MM.1S (cell line): ENCODE measurements around the gene PRR19.

Experiments
- DNase-seq: peaks from one replicate; pipeline ENCODE4 v3.0.0-alpha.2; 2015
- H2AFZ ChIP-seq: fragments of 300-600 bp; sonication (generic); 2 replicates; pipeline ENCODE4 v1.6.0; 2016; ENCODE audit warnings: antibody characterized with exemption, low read length
- H3F3A ChIP-seq: fragments of 300-600 bp; sonication (generic); 2 replicates; pipeline ENCODE4 v1.6.1; 2016; ENCODE audit warnings: mild to moderate bottlenecking, antibody characterized with exemption, low read length, moderate library complexity, mixed read lengths; ENCODE audit not compliant: insufficient read depth
- H3K27ac ChIP-seq: fragments of 300-600 bp; sonication (generic); 2 replicates; pipeline ENCODE4 v1.5.1; 2016; ENCODE audit warnings: mild to moderate bottlenecking, low read length
- H3K27me3 ChIP-seq: fragments of 300-600 bp; sonication (generic); replicated peaks from 2 replicates; pipeline ENCODE4 v1.6.0; 2016; ENCODE audit warnings: low read length; ENCODE audit not compliant: insufficient read depth
- H3K36me3 ChIP-seq: fragments of 300-600 bp; sonication (generic); replicated peaks from 2 replicates; pipeline ENCODE4 v1.6.1; 2016; ENCODE audit warnings: mild to moderate bottlenecking, low read length, mixed read lengths; ENCODE audit not compliant: insufficient read depth
- H3K4me1 ChIP-seq: fragments of 300-600 bp; sonication (generic); 2 replicates; pipeline ENCODE4 v1.6.1; 2016; ENCODE audit warnings: low read length, mixed read lengths
- H3K4me2 ChIP-seq: fragments of 300-600 bp; sonication (generic); 2 replicates; pipeline ENCODE4 v1.6.0; 2016; ENCODE audit warnings: low read depth, low read length
- H3K4me3 ChIP-seq: fragments of 300-600 bp; sonication (generic); 2 replicates; pipeline ENCODE4 v1.5.1; 2016; ENCODE audit warnings: low read length, mixed read lengths
- H3K79me2 ChIP-seq: fragments of 300-600 bp; sonication (generic); 2 replicates; pipeline ENCODE4 v1.6.1; 2016; ENCODE audit warnings: mixed run types, low read length, mixed read lengths
- H3K9ac ChIP-seq: fragments of 300-600 bp; sonication (generic); 2 replicates; pipeline ENCODE4 v1.6.1; 2016; ENCODE audit warnings: low read length, mixed read lengths
- H3K9me2 ChIP-seq: fragments of 300-600 bp; sonication (generic); replicated peaks from 2 replicates; pipeline ENCODE4 v1.6.1; 2016; ENCODE audit warnings: mild to moderate bottlenecking, low read length, mixed read lengths; ENCODE audit not compliant: insufficient read depth
- H3K9me3 ChIP-seq: fragments of 300-600 bp; sonication (generic); replicated peaks from 2 replicates; pipeline ENCODE4 v1.6.1; 2016; ENCODE audit warnings: mild to moderate bottlenecking, low read length, mixed read lengths; ENCODE audit not compliant: insufficient read depth
- H4K20me1 ChIP-seq: fragments of 300-600 bp; sonication (generic); 2 replicates; pipeline ENCODE4 v1.6.1; 2016; ENCODE audit warnings: mild to moderate bottlenecking, low read length, moderate library complexity, mixed read lengths; ENCODE audit not compliant: insufficient read depth
- EZH2 ChIP-seq: fragments of 300-600 bp; sonication (generic); optimal IDR thresholded peaks from 2 replicates; pipeline ENCODE3; 2017; ENCODE audit warnings: low read depth, mild to moderate bottlenecking, antibody characterized with exemption, low read length, mixed read lengths
- EZH2phosphoT487 ChIP-seq: fragments of 300-600 bp; sonication (generic); IDR thresholded peaks from 2 replicates; pipeline ENCODE4 v1.6.1; 2018; ENCODE audit warnings: antibody characterized with exemption, low read length
- TF ChIP-seq, protein P1 (sequence below): fragments of 300-600 bp; sonication (generic); IDR thresholded peaks from 2 replicates; pipeline ENCODE4 v1.5.1; 2016; ENCODE audit warnings: antibody characterized with exemption, low read length, mixed read lengths

The PRR19 gene

DNA sequence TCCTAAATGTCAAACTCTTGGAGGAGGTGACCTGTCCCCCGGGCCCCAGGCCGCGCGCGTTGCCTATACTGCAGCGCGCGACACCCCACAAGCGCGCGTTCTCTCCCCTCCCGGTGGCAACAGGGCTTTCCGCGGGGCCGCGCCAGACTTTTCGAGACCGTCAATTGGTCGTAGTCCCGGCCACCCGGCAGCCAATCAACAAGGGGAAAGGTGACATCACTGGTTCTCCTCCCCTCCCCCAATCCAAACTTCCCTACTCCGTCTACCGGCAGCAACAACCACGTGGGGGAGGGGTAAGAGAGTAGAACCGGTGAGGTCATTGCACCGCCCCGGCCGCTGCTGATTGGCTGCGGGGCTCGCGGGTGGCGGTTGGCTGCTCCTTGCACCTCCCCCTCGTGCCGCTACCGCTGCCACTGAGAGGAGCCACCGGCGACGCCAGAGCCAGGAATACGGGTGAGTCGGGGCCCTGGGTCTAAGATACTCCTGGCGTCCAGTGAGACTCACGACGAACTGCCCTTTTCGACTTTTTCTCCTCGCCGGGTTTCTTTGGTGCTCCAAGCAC lies 33.7 kb upstream of the PRR19 start:
- TF ChIP-seq EZH2: no peak
- TF ChIP-seq EZH2phosphoT487: no peak
- TF ChIP-seq, protein P1, sequence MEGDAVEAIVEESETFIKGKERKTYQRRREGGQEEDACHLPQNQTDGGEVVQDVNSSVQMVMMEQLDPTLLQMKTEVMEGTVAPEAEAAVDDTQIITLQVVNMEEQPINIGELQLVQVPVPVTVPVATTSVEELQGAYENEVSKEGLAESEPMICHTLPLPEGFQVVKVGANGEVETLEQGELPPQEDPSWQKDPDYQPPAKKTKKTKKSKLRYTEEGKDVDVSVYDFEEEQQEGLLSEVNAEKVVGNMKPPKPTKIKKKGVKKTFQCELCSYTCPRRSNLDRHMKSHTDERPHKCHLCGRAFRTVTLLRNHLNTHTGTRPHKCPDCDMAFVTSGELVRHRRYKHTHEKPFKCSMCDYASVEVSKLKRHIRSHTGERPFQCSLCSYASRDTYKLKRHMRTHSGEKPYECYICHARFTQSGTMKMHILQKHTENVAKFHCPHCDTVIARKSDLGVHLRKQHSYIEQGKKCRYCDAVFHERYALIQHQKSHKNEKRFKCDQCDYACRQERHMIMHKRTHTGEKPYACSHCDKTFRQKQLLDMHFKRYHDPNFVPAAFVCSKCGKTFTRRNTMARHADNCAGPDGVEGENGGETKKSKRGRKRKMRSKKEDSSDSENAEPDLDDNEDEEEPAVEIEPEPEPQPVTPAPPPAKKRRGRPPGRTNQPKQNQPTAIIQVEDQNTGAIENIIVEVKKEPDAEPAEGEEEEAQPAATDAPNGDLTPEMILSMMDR: no peak
- Histone ChIP-seq H3K9me3 (no peaks in the 10 kb centered on the region), H4K20me1 (no peaks in the 10 kb centered on the region), H3K27ac (peak overlapping the region; percentile 91), H3K4me2 (peak overlapping the region; percentile 82), H3K27me3 (no peaks in the 10 kb centered on the region), H3K9me2 (no peaks in the 10 kb centered on the region), H2AFZ (peak overlapping the region; percentile 93), H3K36me3 (no peaks in the 10 kb centered on the region), H3K79me2 (peaks cover 39% of the 10 kb centered on the region), H3K4me3 (peak overlapping the region; percentile 93), H3K4me1 (peaks cover 13% of the 10 kb centered on the region), H3K9ac (peak overlapping the region; percentile 97), H3F3A (peaks cover 13% of the 10 kb centered on the region)
- peak; percentile 99 for DNase-seq

DNA sequence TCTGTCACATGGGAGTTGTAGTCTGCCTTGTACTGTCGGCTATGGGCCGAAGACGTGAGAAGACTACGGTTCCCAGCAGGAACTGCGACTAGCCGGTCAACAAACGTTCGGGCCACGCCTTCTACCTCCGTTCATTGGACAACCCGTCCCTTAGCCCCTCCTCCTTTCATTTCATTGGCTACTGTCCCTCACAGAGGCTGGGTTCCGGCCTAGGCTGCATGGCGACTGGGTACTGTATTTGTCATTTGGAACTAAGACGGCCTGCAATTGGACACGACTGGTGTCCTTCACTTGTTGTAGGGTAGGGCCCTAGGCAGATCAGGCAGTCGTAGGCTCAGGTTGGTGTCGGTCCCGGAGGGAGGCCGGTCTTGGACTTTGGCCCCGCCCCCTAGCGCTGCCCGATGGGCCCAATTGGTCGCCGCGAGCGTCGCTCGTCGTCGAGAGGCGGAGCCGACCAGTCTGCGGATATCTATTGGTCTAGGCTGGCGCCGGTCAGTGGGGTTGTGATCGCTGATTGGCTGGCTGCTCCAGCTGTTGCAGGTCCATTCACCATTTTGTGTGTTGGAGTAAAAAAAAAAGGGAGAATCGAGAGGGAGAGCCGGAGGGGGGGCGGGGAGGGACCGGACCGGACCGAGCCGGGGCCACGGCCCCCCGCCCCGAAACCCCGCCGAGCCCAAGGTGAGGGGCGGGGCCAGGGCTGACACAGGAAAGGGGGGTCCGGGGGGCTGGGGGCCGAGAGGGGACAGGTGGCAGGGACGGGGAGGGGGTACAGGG lies 33.0 kb upstream of the PRR19 start, which contains the start of gene CIC:
Gene CIC, plus strand, starts transcription at position 549 of the 774 bp plus-strand sequence. CDS start 2,532 bp downstream, outside the sequence.
- Histone ChIP-seq H3K36me3 (no peaks in the 10 kb centered on the region), H3K4me1 (peaks cover 13% of the 10 kb centered on the region), H3K4me3 (peak within 1 kb of the TSS; percentile 93), H3K9ac (peak within 1 kb of the TSS; percentile 97), H3K4me2 (peak within 1 kb of the TSS; percentile 100), H4K20me1 (no peaks in the 10 kb centered on the region), H3K79me2 (peaks cover 44% of the 10 kb centered on the region), H3K27me3 (no peaks in the 10 kb centered on the region), H3K27ac (peak within 1 kb of the TSS; percentile 97), H3F3A (peaks cover 13% of the 10 kb centered on the region), H2AFZ (peak within 1 kb of the TSS; percentile 93), H3K9me3 (no peaks in the 10 kb centered on the region), H3K9me2 (no peaks in the 10 kb centered on the region)
- DNase-seq: peak; percentile 100
- TF ChIP-seq, protein P1: no peak
- TF ChIP-seq EZH2: no peak

DNA sequence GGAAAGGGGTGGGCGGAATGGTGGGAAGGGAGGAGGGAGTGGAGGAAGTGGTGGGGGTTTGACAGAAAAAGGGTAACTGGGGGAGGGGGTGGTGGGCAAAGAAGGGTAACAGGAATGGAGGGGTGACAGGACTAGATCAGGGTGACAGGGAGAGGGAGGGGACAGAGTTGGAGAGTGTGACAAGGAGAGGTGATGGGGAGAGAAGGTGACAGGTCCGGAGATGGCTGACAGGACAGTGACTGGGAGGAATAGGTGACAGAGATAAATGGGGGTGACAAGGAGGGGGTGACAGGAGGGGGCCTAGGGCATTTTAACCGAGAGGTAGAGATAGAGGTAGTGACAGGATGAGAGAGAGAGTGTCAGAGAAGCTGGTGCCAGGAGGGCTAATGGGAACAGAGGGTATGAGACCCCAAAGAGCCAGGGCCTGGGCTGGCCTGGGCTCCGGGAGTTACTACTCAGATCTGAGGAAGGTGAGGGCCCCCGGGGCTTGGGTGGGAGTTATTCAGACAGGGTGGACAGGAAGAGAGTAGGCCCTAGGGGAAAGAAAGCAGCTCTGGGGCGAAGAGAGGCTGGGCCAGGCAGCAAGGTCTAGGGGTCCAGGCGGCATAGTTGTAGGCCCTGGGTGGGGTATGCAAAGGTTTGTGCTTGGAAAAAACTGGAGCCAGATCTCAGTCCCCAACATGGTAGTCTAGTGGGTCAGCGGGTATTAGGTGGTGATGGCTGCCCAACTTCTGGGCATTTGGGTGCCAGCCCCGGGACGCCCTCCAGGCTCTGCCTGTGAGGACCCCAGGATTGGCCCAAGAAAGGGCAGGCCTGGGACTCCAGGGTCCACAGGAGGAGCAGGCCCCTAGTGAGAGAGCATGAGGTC lies 32.2 kb upstream of the PRR19 start:
- H4K20me1 ChIP-seq: no peaks in the 10 kb centered on the region
- no peaks in the 10 kb centered on the region for H3K27me3 ChIP-seq
- H3K27ac ChIP-seq: peak overlapping the region; percentile 97
- H3K4me1 ChIP-seq: peaks cover 13% of the 10 kb centered on the region
- peak overlapping the region; percentile 14; the same call in 1 of the 2 replicates for H2AFZ ChIP-seq
- H3F3A ChIP-seq: peaks cover 13% of the 10 kb centered on the region
- peak overlapping the region; percentile 89 for H3K4me3 ChIP-seq
- no peaks in the 10 kb centered on the region for H3K9me3 ChIP-seq
- H3K9me2 ChIP-seq: no peaks in the 10 kb centered on the region
- no peak for TF ChIP-seq EZH2phosphoT487
- TF ChIP-seq EZH2: no peak
- TF ChIP-seq, protein P1: no peak
- H3K4me2 ChIP-seq: peak overlapping the region; percentile 100
- H3K79me2 ChIP-seq: peaks cover 50% of the 10 kb centered on the region
- DNase-seq: no peak
- H3K36me3 ChIP-seq: no peaks in the 10 kb centered on the region
- H3K9ac ChIP-seq: peak overlapping the region; percentile 94
